DND-41 (cell line): ENCODE data around the gene SLC22A31.

Source experiments
- ATAC-seq: fragments of 200-7000 bp; cut with Tn5 transposase; 3 replicates; pipeline ENCODE4 v1.9.1; 2021; ENCODE audit warnings: low read depth; ENCODE audit not compliant: insufficient read depth
- DNase-seq: peaks from one replicate; pipeline ENCODE4 v3.0.0-alpha.2; 2020
- H2AFZ ChIP-seq: 2 replicates; pipeline ENCODE4 v1.6.0; 2012; ENCODE audit warnings: low read depth, low read length
- H3K27ac ChIP-seq: 2 replicates; pipeline ENCODE4 v1.5.1; 2012; ENCODE audit warnings: low read length, inconsistent platforms
- H3K27me3 ChIP-seq: fragments of 200-600 bp; sonication (generic); 2 replicates; pipeline ENCODE4 v1.6.0; 2012; ENCODE audit warnings: low read length, mild to moderate bottlenecking, inconsistent platforms; ENCODE audit not compliant: insufficient read depth, poor library complexity
- H3K36me3 ChIP-seq: 2 replicates; pipeline ENCODE4 v1.5.1; 2012; ENCODE audit warnings: low read length, inconsistent platforms; ENCODE audit not compliant: insufficient read depth
- H3K4me1 ChIP-seq: 2 replicates; pipeline ENCODE4 v1.5.1; 2012; ENCODE audit warnings: mild to moderate bottlenecking, low read length; ENCODE audit not compliant: insufficient read depth
- H3K4me2 ChIP-seq: 2 replicates; pipeline ENCODE4 v1.6.0; 2012; ENCODE audit warnings: mild to moderate bottlenecking, moderate library complexity, low read length, inconsistent platforms; ENCODE audit not compliant: insufficient read depth
- H3K4me3 ChIP-seq, 2 experiments: fragments of 200-600 bp in 1 of 2; shearing (Covaris generic) in 1 of 2; 2 replicates each; pipeline ENCODE4 v1.5.1; 2012 to 2016; ENCODE audit warnings: inconsistent platforms in 2 of 2, low read length in 2 of 2, mild to moderate bottlenecking in 2 of 2, low read depth in 1 of 2, moderate library complexity in 1 of 2
- H3K79me2 ChIP-seq: 2 replicates; pipeline ENCODE4 v1.6.0; 2012; ENCODE audit warnings: low read length, inconsistent platforms; ENCODE audit not compliant: insufficient read depth
- H3K9ac ChIP-seq: 2 replicates; pipeline ENCODE4 v1.6.0; 2012; ENCODE audit warnings: low read depth, mild to moderate bottlenecking, inconsistent platforms, low read length, moderate library complexity
- H3K9me3 ChIP-seq: 2 replicates; pipeline ENCODE4 v1.5.1; 2012; ENCODE audit warnings: low read length, moderate library complexity, mild to moderate bottlenecking, inconsistent platforms; ENCODE audit not compliant: insufficient read depth, severe bottlenecking
- H4K20me1 ChIP-seq: 2 replicates; pipeline ENCODE4 v1.6.0; 2012; ENCODE audit warnings: low read length; ENCODE audit not compliant: insufficient read depth
- EZH2 ChIP-seq: IDR thresholded peaks from 3 replicates; pipeline ENCODE4 v1.6.1; 2012; ENCODE audit warnings: borderline replicate concordance, low read depth, mild to moderate bottlenecking, moderate library complexity, low read length, inconsistent platforms; ENCODE audit not compliant: severe bottlenecking
- TF ChIP-seq, protein P1 (sequence below): IDR thresholded peaks from 2 replicates; pipeline ENCODE4 v1.5.1; 2012; ENCODE audit warnings: borderline replicate concordance, low read length, moderate library complexity, mild to moderate bottlenecking; ENCODE audit not compliant: poor library complexity, severe bottlenecking; ENCODE audit errors: extremely low read depth

The SLC22A31 gene

DNA sequence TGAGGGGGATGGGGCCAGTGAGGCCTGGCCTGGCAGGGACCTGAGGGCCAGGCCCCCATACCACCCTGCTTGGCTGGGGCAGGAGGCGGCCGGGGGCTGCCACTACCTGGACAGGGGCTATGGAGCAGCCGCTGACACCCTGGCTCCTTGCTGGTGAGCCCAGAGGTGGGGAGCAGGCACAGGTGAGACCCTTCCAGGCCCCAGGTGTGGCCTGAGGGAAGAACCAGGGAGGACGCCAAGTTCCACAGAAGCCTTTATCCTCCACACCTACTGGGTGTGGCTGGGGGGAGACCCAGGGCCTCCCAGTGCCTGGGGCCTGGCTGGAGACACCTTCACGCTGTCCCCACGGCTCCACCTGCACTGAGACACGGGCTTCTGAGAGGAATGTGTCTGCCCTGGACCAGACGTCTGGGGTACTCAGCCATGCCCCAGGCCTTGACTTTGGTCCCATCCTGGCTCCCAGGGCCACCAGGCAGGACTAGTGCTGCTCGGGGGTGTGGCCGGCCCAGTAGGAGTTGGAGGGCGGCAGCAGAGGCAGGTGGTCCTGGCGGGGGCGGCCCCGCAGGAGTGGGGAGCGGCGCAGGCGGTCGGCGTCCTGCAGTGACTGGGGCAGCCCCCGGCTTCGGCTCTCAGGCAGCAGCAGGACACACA lies 4.7 kb downstream of the SLC22A31 start:
- Histone ChIP-seq H2AFZ (no peak overlapping the region), H3K36me3 (no peaks in the 10 kb centered on the region), H3K9ac (no peak overlapping the region), H3K27ac (no peak overlapping the region), H3K27me3 (no peaks in the 10 kb centered on the region), H3K9me3 (no peaks in the 10 kb centered on the region), H3K4me3 (no peak overlapping the region), H3K79me2 (no peaks in the 10 kb centered on the region), H4K20me1 (peaks cover 2% of the 10 kb centered on the region; the same call in 1 of the 2 replicates), H3K4me2 (no peak overlapping the region), H3K4me1 (peaks cover 5% of the 10 kb centered on the region)
- TF ChIP-seq, protein P1, sequence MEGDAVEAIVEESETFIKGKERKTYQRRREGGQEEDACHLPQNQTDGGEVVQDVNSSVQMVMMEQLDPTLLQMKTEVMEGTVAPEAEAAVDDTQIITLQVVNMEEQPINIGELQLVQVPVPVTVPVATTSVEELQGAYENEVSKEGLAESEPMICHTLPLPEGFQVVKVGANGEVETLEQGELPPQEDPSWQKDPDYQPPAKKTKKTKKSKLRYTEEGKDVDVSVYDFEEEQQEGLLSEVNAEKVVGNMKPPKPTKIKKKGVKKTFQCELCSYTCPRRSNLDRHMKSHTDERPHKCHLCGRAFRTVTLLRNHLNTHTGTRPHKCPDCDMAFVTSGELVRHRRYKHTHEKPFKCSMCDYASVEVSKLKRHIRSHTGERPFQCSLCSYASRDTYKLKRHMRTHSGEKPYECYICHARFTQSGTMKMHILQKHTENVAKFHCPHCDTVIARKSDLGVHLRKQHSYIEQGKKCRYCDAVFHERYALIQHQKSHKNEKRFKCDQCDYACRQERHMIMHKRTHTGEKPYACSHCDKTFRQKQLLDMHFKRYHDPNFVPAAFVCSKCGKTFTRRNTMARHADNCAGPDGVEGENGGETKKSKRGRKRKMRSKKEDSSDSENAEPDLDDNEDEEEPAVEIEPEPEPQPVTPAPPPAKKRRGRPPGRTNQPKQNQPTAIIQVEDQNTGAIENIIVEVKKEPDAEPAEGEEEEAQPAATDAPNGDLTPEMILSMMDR = no peak
- no peak for TF ChIP-seq EZH2
- no peak for ATAC-seq
- DNase-seq = no peak

DNA sequence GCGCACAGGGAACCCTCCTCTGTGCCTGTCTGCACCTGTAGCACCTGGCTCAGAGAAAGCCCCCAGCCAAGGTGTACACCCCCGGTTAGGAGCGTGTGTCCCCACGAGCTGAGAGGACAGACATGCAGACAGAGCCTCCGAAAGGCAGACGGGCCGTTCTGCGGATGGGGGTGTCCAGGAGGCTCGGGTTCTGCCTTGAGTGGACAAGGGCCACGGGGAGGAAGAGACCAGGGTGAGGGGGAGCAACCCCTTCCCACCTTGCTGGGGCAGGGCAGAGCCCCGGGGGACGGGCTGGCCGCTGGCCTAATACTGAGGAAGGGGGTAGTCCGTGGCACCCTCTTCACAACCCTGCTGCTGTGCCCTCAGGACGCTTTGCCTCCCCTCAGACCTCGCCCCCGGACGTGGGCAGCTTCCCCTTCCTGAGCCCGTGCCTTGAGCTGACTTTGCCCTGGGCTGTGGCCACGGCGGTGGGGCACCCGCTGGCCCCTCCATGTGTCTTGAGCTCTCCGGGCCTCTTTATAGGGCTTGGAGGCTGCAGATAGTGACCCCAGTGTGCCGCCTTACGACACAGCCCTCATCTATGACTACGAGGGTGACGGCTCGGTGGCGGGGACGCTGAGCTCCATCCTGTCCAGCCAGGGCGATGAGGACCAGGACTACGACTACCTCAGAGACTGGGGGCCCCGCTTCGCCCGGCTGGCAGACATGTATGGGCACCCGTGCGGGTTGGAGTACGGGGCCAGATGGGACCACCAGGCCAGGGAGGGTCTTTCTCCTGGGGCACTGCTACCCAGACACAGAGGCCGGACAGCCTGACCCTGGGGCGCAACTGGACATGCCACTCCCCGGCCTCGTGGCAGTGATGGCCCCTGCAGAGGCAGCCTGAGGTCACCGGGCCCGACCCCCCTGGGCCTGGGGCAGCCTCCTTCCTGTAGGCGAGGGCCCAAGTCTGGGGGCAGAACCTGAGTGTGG lies 5.7 kb downstream of the SLC22A31 start:
- H3K4me2 ChIP-seq = no peak overlapping the region
- ATAC-seq = no peak
- TF ChIP-seq, protein P1 = no peak
- TF ChIP-seq EZH2 = no peak
- H3K4me3 ChIP-seq = no peak overlapping the region
- no peak for DNase-seq
- H3K27me3 ChIP-seq = no peaks in the 10 kb centered on the region
- peaks cover 5% of the 10 kb centered on the region for H3K4me1 ChIP-seq
- H3K9me3 ChIP-seq = no peaks in the 10 kb centered on the region
- no peaks in the 10 kb centered on the region for H3K79me2 ChIP-seq
- no peak overlapping the region for H2AFZ ChIP-seq
- no peak overlapping the region for H3K9ac ChIP-seq
- no peak overlapping the region for H3K27ac ChIP-seq
- H3K36me3 ChIP-seq = no peaks in the 10 kb centered on the region
- H4K20me1 ChIP-seq = peaks cover 3% of the 10 kb centered on the region

DNA sequence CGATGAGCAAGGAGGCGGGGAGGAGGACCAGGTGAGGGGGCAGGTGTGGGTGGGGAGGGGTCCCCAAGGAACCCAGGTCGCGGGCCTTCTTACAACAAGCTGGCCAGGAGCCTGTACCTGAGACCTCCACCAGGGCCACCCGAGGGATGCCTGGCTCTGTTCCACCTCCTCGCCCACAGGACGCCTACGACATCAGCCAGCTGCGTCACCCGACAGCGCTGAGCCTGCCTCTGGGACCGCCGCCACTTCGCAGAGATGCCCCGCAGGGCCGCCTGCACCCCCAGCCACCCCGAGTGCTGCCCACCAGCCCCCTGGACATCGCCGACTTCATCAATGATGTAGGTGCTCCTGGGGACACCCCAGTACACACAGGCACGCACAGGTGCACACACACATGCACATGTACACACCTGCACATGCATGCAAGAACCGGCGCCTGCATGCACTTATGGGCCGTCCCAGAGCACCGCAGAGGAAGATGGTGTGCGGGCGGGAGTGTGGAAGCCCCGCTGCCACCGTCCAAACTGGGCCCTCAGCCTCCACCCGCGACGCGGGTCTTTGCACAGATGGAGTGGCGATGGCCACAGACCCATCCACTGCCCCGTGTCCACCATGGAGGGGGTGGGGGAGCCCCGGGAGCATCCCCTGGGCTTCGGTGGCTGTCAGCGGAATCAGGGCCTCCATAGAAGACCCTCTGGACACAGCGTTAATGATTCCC lies 6.6 kb downstream of the SLC22A31 start:
- no peaks in the 10 kb centered on the region for H3K27me3 ChIP-seq
- H2AFZ ChIP-seq = no peak overlapping the region
- no peak for DNase-seq

More for the DNA sequence above, 6.6 kb downstream of the SLC22A31 start:
- TF ChIP-seq EZH2 = no peak
- TF ChIP-seq, protein P1 = no peak
- no peaks in the 10 kb centered on the region for H3K36me3 ChIP-seq
- ATAC-seq = no peak
- no peaks in the 10 kb centered on the region for H3K79me2 ChIP-seq
- no peaks in the 10 kb centered on the region for H3K9me3 ChIP-seq
- no peak overlapping the region for H3K4me3 ChIP-seq
- H4K20me1 ChIP-seq = peaks cover 6% of the 10 kb centered on the region
- H3K4me2 ChIP-seq = no peak overlapping the region
- peaks cover 5% of the 10 kb centered on the region for H3K4me1 ChIP-seq
- no peak overlapping the region for H3K9ac ChIP-seq
- no peak overlapping the region for H3K27ac ChIP-seq
